Endothelial cell of hepatic sinusoid (primary cell): Measurements from ENCODE around the gene DOCK10.

Experiments
- in situ Hi-C: cut with HindIII; loops from 2 replicates; pipeline ENCODE4 v1.10.0; 2017; ENCODE audit warnings: low sequenced_read_pairs

The DOCK10 gene

GRCh38 chr2:224982910-224983711, 59.2 kb downstream of the DOCK10 start:
- in situ Hi-C loops: no loop called here

GRCh38 chr2:224982226-224982625, 60.0 kb downstream of the DOCK10 start:
- in situ Hi-C loops: no loop called here

DNA sequence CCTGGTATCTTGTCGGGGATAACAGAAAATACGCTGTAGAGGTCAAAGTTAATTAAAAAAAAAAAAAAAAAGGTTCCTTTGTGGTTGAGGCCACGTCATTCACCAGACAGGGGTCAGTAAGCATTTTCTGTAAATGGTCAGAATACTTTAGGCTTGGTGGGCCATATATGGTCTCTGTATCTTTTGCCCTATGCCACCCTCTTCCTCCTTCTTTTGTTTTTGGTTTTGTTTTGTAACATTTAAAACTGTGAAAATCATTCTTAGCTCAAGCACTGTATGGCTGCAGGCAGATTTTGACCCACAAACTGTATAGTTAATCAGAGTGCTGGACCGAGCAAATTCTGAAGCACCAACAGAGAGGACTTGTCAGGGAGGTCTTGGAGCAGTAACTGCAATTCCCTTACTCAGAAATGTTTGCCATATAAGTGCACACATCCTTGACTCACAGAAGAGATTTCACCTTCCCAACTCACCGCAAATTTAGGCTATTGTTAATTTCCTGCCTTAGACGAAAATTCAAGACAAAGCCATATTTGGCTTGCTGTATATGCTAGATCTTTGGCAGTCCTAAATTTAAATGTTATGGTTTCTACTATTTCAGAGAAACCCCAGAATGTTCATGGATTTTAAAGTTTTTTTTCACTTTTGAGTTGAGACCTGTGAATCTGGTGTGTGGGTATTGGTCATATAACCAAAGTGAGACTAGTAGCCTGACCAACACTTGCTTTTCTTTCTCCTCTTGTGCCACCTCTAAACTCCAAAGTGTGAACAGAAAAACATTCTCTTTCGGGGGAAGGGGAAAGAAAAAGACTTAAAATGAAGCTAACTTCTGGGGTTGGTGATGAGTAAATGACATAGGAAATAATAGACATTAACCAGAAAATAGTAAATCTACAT, 65.4 kb downstream of the DOCK10 start:
- in situ Hi-C loops: loop anchor here (5.0 kb wide), 1 partner anchor 35 kb away; no protein-coding TSS in a partner anchor

GRCh38 chr2:224975761-224976160, 66.5 kb downstream of the DOCK10 start:
- in situ Hi-C loops: loop anchor here (5.0 kb wide), 1 partner anchor 33 kb away; no protein-coding TSS in a partner anchor

DNA sequence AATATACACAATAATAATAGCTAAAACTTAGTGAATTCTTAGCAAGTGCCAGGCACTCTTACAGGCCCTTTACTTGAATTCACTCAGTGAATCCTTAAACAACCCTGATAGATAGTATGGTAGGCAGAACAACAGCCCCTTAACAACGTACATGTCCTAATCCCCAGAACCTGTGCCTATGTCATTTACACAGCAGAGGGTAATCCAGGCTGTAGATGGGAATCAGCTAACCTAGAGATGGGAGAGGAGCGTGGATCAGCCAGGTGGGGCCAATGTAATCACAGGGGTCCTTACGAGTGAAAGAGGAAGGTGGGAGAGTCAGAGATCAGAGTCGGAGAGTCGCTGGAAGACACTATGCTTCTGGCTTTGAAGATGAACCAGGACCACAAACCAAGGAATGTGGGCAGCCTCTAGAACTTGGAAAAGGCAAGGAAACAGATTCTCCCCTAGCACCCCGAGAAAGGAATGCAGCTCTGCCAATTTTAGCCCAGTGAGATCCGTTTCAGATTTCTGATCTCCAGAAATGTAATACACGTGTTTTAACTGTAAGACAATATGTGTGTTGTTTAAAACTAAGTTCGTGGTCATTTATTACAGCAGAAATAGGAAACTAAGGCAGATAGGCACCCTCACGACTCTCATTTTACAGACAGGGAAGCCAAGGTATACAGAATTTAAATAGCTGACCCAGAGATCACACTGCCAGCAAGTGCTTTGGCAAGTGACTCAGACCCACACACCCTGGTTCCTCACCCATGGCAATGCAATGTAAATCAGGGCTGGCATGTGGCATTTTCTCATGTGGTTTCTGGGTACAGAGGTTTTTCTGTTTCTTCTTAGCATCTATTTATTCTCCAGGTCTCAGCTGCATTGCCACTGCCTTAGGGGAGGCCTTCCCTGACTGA, 68.9 kb downstream of the DOCK10 start:
- in situ Hi-C loops: no loop called here

DNA sequence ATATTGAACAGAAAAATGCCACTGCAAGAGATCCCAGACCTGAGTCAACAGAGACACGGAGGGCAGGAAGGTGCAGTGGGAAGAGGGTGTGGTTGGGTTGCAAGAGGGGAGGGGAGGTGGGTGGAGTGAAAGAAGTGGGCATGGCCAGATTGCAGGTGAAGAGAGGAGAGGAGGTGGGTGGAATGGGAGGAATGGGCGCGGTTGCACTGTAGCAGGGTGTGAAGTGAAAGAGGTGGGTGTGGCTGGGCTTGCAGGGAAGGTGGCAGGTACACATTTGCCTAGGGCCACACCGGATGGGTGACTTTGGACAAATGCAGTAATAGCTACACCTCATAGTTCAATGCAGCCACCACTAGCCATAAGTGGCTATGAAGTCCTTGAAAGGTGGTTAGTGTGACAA, 71.1 kb downstream of the DOCK10 start:
- in situ Hi-C loops: no loop called here

GRCh38 chr2:224970311-224970710, 72.0 kb downstream of the DOCK10 start:
- in situ Hi-C loops: no loop called here

GRCh38 chr2:224969633-224970260, 72.5 kb downstream of the DOCK10 start:
- in situ Hi-C loops: no loop called here

- in situ Hi-C loops: no loop called here
Observed at GRCh38 chr2:224969095-224969494, 73.2 kb downstream of the DOCK10 start.

GRCh38 chr2:224968051-224968450, 74.2 kb downstream of the DOCK10 start:
- in situ Hi-C loops: no loop called here

- in situ Hi-C loops: no loop called here
Observed at GRCh38 chr2:224966613-224967012, 75.7 kb downstream of the DOCK10 start.

GRCh38 chr2:224959556-224959955, 82.7 kb downstream of the DOCK10 start:
- in situ Hi-C loops: no loop called here

DNA sequence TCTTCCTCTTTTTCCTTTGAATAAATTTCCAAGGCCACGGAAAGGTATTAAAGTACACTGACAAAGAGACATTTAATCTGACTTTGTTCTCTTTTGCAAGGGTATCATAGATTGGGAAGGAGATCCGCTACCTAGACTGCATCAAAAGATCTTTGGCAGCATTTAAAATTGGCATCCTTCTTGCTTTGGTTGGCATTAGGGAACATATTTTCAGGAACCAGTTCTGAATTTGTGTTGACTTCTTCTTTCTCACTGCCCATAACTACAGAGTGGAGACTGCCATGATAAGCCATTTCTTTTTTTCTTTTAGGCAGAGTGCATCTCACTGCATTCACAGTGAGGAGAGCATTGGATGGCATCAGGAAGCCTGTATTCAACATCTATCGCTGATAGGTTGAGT, 83.4 kb downstream of the DOCK10 start:
- in situ Hi-C loops: no loop called here

GRCh38 chr2:224958462-224958857, 83.8 kb downstream of the DOCK10 start:
- in situ Hi-C loops: no loop called here

DNA sequence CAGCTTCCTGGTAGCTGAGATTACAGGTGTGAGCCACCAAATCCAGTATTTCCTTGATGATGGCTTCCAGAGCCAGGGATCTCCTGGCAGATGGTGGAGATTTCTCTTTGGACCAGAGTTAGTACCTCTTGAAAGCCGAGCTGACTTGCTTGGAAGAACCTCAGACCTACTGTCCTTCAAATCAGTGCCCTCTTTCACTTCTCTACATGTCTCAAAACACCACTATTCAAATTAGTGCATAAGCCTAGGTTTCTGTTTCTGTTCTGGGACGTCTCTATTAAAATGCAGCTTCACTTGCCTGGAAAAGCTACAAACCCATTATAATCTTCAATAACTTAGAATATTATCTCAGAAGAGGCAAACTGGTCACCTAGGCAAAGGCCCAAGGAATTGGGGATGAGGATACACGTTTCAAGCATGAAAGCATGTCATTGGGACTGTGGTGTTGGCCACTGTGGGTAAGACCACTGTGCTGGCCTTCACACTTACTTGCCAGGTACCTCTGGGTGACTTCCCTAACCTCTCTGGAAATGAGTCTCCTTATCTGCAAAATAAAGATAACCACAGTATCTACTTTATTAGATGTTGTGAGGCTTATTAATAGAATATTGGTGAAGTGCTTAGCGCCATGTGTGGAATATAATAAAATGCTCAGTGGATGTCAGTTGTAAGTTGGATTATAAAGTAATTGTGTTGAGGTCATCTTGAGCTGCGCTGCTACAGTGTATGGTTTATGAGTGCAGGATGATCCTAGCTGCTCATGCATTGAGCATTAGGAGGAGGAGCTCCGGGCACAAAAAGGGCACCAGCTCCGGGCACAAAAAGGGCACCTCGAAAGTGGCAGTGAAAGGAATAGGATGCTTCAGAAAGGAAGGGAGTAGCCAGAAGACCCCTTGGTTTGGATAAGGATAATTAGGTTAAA, 84.5 kb downstream of the DOCK10 start:
- in situ Hi-C loops: no loop called here

GRCh38 chr2:224956706-224957105, 85.6 kb downstream of the DOCK10 start:
- in situ Hi-C loops: no loop called here

GRCh38 chr2:224954980-224955379, 87.3 kb downstream of the DOCK10 start:
- in situ Hi-C loops: no loop called here

- in situ Hi-C loops: no loop called here
Observed at GRCh38 chr2:224952936-224953657, 89.2 kb downstream of the DOCK10 start.
